K562 (cell line): ENCODE results near the gene FAM161B. TPM values are rescaled to one million over a fixed set of nuclear protein-coding genes. Genes with fewer than 3 reads are reported as not detected.
A peak's percentile ranks its signal among the peaks of the same experiment; 100 is the strongest.

Source experiments
- BCOR ChIP-seq: fragments of 450-650 bp; IDR thresholded peaks from 2 replicates; pipeline ENCODE4 v1.6.1; 2016
- BDP1 ChIP-seq: IDR thresholded peaks from 3 replicates; pipeline ENCODE4 v1.6.1; 2011; ENCODE audit not compliant: insufficient read length, insufficient read depth
- CBX3 ChIP-seq, 2 experiments: IDR thresholded peaks; 1 replicate in 1 of 2; 2 replicates in 1 of 2; pipeline ENCODE4 v1.6.1; 2012; ENCODE audit warnings: inconsistent platforms in 2 of 2, low read length in 2 of 2, borderline replicate concordance in 1 of 2, control low read depth in 1 of 2
- DMBX1 ChIP-seq: fragments of 250-450 bp; sonication (Bioruptor Pico); IDR thresholded peaks from 2 replicates; pipeline ENCODE4 v1.8.0; 2022; ENCODE audit warnings: inconsistent platforms, mild to moderate bottlenecking, moderate library complexity, borderline replicate concordance
- DPF2 ChIP-seq: fragments of 450-650 bp; IDR thresholded peaks from 2 replicates; pipeline ENCODE4 v1.6.1; 2016
- E2F3 ChIP-seq: fragments of 250-450 bp; sonication (Bioruptor Pico); IDR thresholded peaks from 2 replicates; pipeline ENCODE4 v1.4.0; 2020; ENCODE audit warnings: mild to moderate bottlenecking
- GTF2F1 ChIP-seq: IDR thresholded peaks from 2 replicates; pipeline ENCODE4 v1.6.1; 2011; ENCODE audit warnings: low read depth, low read length, improper control_type of control experiment
- HMGN3 ChIP-seq: IDR thresholded peaks from 2 replicates; pipeline ENCODE4 v1.6.1; 2011; ENCODE audit warnings: borderline replicate concordance, low read depth, mild to moderate bottlenecking, mixed read lengths, low read length; ENCODE audit not compliant: insufficient read length; ENCODE audit errors: extremely low read depth
- HNRNPK ChIP-seq: fragments of 200-400 bp; formaldehyde crosslinking; IDR thresholded peaks from one replicate; pipeline ENCODE4 v1.6.1; 2018; ENCODE audit warnings: mild to moderate bottlenecking, low read depth, low read length; ENCODE audit not compliant: poor library complexity, severe bottlenecking
- HNRNPLL ChIP-seq: fragments of 200-400 bp; formaldehyde crosslinking; IDR thresholded peaks from 2 replicates; pipeline ENCODE4 v1.6.1; 2017; ENCODE audit warnings: low read length, low read depth, mild to moderate bottlenecking; ENCODE audit not compliant: poor library complexity, severe bottlenecking
- KDM4B ChIP-seq, 2 experiments: fragments of 450-650 bp in 1 of 2; sonication (generic) in 1 of 2; IDR thresholded peaks; 2 replicates each; pipeline ENCODE4 v1.6.1; 2016 to 2017; ENCODE audit warnings: borderline replicate concordance in 2 of 2, antibody characterized with exemption in 1 of 2, low read depth in 1 of 2, mild to moderate bottlenecking in 1 of 2
- MAFG ChIP-seq: fragments of 450-650 bp; conservative IDR thresholded peaks from 2 replicates; pipeline ENCODE4 v1.6.1; 2016; ENCODE audit warnings: missing genetic modification characterization, missing compliant biosample characterization
- NFIC ChIP-seq: fragments of 450-650 bp; IDR thresholded peaks from 2 replicates; pipeline ENCODE4 v1.6.1; 2017; ENCODE audit warnings: mild to moderate bottlenecking, inconsistent platforms
- POLR2H ChIP-seq: IDR thresholded peaks from 2 replicates; pipeline ENCODE4 v1.6.1; 2016; ENCODE audit warnings: missing genetic modification characterization, low read depth, mild to moderate bottlenecking, control low read depth, missing compliant biosample characterization, moderate library complexity
- REST ChIP-seq, 2 experiments: fragments of 450-650 bp; formaldehyde crosslinking in 1 of 2; IDR thresholded peaks; 2 replicates each; pipeline versions ENCODE4 v1.4.0 to v1.6.1; 2014 to 2020; ENCODE audit warnings: mild to moderate bottlenecking in 2 of 2, borderline replicate concordance in 1 of 2, low read depth in 1 of 2
- TBL1XR1 ChIP-seq, 2 experiments: IDR thresholded peaks; 2 replicates each; pipeline ENCODE4 v1.6.1; 2012; ENCODE audit warnings: improper control_type of control experiment in 2 of 2, low read length in 2 of 2, mild to moderate bottlenecking in 1 of 2
- TCF7L2 ChIP-seq: fragments of 150-350 bp; IDR thresholded peaks from 2 replicates; pipeline ENCODE4 v1.6.1; 2016; ENCODE audit warnings: low read depth, mild to moderate bottlenecking, low read length, moderate library complexity
- ZNF586 ChIP-seq: fragments of 450-650 bp; formaldehyde crosslinking; conservative IDR thresholded peaks from 2 replicates; pipeline ENCODE4 v1.4.0; 2020; ENCODE audit warnings: mild to moderate bottlenecking, moderate library complexity
- ZNF785 ChIP-seq: fragments of 250-450 bp; sonication (Bioruptor Pico); IDR thresholded peaks from 2 replicates; pipeline ENCODE4 v1.4.0; 2020; ENCODE audit warnings: mild to moderate bottlenecking
- polyA plus RNA-seq, 8 experiments: library from polyadenylated mRNA; depleted of rRNA in 4 of 8; stranded (reverse) in 5 of 8; unstranded in 3 of 8; fragments of >200 nt; fragmentation: Nextera tagmentation in 2 of 8; fragmentation: Illumina TruSeq in 1 of 8; extraction: Ambion mirVana in 2 of 8; extraction: Trizol in 1 of 8; gene quantifications; 2 replicates each; pipeline versions ENCODE4 v1.2.1 to v1.2.3, GENCODE V29; 2011 to 2014; ENCODE audit warnings: inconsistent platforms in 1 of 8, missing spikeins in 1 of 8
- total RNA-seq, 7 experiments: library from RNA; depleted of rRNA in 6 of 7; stranded (reverse); fragments of >200 nt in 6 of 7; fragmentation: Illumina TruSeq in 2 of 7; extraction: Trizol in 2 of 7; gene quantifications; 2 replicates each; pipeline versions ENCODE4 v1.2.1 to v1.2.3, GENCODE V29; 2011 to 2021; ENCODE audit warnings: low replicate concordance in 1 of 7

FAM161B gene
- total and polyA plus RNA-seq, 9 of the 15 experiments (the other 6 are each of a cell fraction or from before 2014, with no cell fraction given): 0.15 to 1.3 (median 0.84) TPM

- TF ChIP-seq DPF2 (peak; percentile 27; the same call in 1 of the 2 replicates), ZNF586 (CRISPR knock-in tag) (no peak), MAFG (tag) (peak; percentile 38), DMBX1 (CRISPR knock-in tag) (no peak), GTF2F1 (0 out of 2 replicates have a peak, but pooled peaks have one; percentile 24), REST (IDR thresholded peaks at IDR 0.05; ENCODE audit: borderline replicate concordance) (peak; percentile 14; the same call in 1 of the 2 replicates), REST (CRISPR knock-in tag; IDR thresholded peaks at IDR 0.05; ENCODE audit: low read depth) (peak; percentile 74; the same call in 1 of the 2 replicates), BDP1 (no peak), HMGN3 (peak; percentile 93), HNRNPLL (no peak), CBX3 (IDR thresholded peaks at IDR 0.05; ENCODE audit: borderline replicate concordance in 1 of 2, low read length in 2 of 2) (no peak; a peak in 1 of 3 replicates), ZNF785 (CRISPR knock-in tag) (no peak), TCF7L2 (peak; percentile 58; the same call in 1 of the 2 replicates), E2F3 (CRISPR knock-in tag) (no peak), BCOR (0 out of 2 replicates have a peak, but pooled peaks have one; percentile 3), POLR2H (tag) (peak; percentile 66), HNRNPK (no peak), KDM4B (IDR thresholded peaks at IDR 0.05; ENCODE audit: borderline replicate concordance in 2 of 2, low read depth in 1 of 2) (peak in 1 of 2 experiments; percentile 44; a peak in 1 of 4 replicates), NFIC (peak; percentile 38; the same call in 1 of the 2 replicates), TBL1XR1 (IDR thresholded peaks at IDR 0.05; ENCODE audit: low read length in 2 of 2) (no peak; a peak in 1 of 4 replicates)
Observed at GRCh38 chr14:73886449-73887317, 63.2 kb downstream of the FAM161B start, which contains the start of gene ZNF410 (continued).
